ENCODE measurements around the gene BANK1. TPM values are rescaled to one million over a fixed set of nuclear protein-coding genes. Genes with fewer than 3 reads are reported as not detected.
A peak's percentile ranks its signal among the peaks of the same experiment; 100 is the strongest.

The BANK1 gene, protein sequence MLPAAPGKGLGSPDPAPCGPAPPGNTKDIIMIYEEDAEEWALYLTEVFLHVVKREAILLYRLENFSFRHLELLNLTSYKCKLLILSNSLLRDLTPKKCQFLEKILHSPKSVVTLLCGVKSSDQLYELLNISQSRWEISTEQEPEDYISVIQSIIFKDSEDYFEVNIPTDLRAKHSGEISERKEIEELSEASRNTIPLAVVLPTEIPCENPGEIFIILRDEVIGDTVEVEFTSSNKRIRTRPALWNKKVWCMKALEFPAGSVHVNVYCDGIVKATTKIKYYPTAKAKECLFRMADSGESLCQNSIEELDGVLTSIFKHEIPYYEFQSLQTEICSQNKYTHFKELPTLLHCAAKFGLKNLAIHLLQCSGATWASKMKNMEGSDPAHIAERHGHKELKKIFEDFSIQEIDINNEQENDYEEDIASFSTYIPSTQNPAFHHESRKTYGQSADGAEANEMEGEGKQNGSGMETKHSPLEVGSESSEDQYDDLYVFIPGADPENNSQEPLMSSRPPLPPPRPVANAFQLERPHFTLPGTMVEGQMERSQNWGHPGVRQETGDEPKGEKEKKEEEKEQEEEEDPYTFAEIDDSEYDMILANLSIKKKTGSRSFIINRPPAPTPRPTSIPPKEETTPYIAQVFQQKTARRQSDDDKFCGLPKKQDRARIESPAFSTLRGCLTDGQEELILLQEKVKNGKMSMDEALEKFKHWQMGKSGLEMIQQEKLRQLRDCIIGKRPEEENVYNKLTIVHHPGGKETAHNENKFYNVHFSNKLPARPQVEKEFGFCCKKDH
- 1 to 10 TPM in 1 of 10 donors, under 1 TPM in 6, not detected in 3; 0.08 to 1.1 (median 0.35) TPM for total RNA-seq
- polyA plus RNA-seq: under 1 TPM; 0.29 to 0.43 TPM
- long read RNA-seq, donor 1: 0 reads
- long read RNA-seq, donor 2: 0 reads
- long read RNA-seq, donor 3: 0 reads

DNA sequence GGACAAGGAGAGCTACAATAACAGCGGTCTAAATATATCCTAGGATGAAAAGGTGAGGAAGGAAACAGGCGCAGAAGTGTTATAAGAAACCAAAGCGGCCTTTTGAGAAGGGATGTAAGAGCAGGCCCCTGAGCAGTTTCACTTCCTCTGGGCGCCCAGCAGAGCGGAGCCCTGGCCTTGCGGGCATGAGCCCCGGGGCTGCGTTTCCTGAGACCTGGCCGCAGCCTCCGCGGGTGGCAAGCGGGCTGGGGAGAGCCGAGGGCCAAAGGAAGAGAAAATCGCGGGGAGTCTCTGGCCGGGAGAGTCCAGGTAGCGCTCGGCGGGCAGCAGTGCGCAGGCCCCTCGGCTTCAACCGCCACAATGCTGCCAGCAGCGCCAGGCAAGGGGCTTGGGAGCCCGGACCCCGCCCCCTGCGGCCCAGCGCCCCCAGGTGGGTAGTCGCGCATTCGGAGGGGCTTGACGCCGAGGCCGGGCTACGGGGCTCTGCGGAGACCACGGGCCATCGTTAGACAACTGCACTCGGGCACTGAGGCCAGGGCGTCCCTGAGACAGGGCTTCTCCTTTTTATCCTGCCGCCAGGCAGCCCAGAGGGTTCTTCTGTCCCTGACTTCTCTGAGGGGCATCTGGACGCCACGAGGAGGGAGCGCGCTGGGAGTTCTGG, at the start of gene BANK1:
TSS of gene BANK1 (plus strand) at position 210 of the 661 bp plus-strand sequence. CDS start at position 361, 151 bp downstream.
- peak; percentile 6 to 25 for DNase-seq
- intact Hi-C loops (cut with DNase I): no loop called here
- H3K9me3 ChIP-seq: peaks cover 0 to 7% (median 0%) of the 10 kb centered on the region in 11 donors
- peak within 1 kb of the TSS; percentile 27 to 66 (median 50) for H3K4me3 ChIP-seq
- H3K36me3 ChIP-seq: no peaks in the 10 kb centered on the region
- peaks cover 0 to 19% (median 5%) of the 10 kb centered on the region in 9 donors for H3K4me1 ChIP-seq
- ATAC-seq: peak; percentile 40 to 74 (median 53)
- H3K27ac ChIP-seq: peak within 1 kb of the TSS in 1 of 10 donors; percentile 78
- WGBS, 2 donors: 4 to 6% methylated on average over 44 of the region's 44 CpGs
- H3K27me3 ChIP-seq: peaks cover 0 to 30% (median 13%) of the 10 kb centered on the region in 7 donors
- TF ChIP-seq, protein P1, sequence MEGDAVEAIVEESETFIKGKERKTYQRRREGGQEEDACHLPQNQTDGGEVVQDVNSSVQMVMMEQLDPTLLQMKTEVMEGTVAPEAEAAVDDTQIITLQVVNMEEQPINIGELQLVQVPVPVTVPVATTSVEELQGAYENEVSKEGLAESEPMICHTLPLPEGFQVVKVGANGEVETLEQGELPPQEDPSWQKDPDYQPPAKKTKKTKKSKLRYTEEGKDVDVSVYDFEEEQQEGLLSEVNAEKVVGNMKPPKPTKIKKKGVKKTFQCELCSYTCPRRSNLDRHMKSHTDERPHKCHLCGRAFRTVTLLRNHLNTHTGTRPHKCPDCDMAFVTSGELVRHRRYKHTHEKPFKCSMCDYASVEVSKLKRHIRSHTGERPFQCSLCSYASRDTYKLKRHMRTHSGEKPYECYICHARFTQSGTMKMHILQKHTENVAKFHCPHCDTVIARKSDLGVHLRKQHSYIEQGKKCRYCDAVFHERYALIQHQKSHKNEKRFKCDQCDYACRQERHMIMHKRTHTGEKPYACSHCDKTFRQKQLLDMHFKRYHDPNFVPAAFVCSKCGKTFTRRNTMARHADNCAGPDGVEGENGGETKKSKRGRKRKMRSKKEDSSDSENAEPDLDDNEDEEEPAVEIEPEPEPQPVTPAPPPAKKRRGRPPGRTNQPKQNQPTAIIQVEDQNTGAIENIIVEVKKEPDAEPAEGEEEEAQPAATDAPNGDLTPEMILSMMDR (IDR thresholded peaks at IDR 0.05): peak in 3 of 9 donors; percentile 6 to 19 (median 14)

DNA sequence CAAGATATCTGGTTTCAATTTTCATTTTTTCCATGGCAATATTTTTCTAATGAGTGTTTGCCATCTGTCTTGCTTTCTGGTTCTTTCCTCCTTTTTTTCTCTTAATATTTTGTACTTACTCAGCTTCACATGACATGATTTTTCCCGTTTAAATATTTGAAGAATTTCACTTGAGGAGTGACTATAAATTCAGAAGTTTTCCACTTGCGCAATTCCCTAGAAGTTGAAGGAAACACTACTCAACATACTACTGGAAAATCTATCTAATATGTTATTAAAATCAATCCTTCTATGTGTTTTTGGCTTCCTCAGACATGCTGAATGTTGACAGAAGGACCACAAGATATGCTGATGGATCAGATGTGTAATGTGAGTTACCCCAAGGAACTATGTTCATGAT, 36.8 kb upstream of the BANK1 start:
- no peak for ATAC-seq
- 67 to 70% methylated on average over 2 of the region's 2 CpGs for whole genome bisulfite sequencing, 2 donors
- Histone ChIP-seq H3K27ac (no peak overlapping the region), H3K4me3 (no peak overlapping the region), H3K4me1 (no peaks in the 10 kb centered on the region), H3K36me3 (no peaks in the 10 kb centered on the region), H3K27me3 (no peaks in the 10 kb centered on the region), H3K9me3 (peaks cover 0 to 6% (median 0%) of the 10 kb centered on the region in 11 donors)
- TF ChIP-seq, protein P1 (IDR thresholded peaks at IDR 0.05): no peak
- DNase-seq: no peak
- intact Hi-C loops (cut with DNase I): no loop called here

DNA sequence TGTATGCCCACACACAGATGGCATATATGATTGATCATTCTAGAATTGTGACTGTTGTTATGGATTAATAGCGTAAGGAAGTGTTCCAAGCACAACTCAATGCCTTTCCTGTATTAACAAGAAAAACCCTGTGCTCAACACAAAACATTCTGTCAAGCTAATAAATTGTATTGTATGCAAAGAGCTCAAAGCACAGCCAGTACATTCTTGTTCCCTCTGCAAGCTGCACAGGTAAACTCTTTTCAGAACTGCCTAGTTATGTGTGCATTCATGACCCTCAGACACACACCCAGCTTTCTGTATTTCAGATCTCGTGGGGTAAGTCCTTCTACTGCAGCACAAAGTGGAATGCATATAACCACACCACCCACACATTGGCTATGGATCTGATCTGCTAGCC, 34.3 kb upstream of the BANK1 start:
- TF ChIP-seq, protein P1 (IDR thresholded peaks at IDR 0.05): no peak
- no peak for ATAC-seq

DNA sequence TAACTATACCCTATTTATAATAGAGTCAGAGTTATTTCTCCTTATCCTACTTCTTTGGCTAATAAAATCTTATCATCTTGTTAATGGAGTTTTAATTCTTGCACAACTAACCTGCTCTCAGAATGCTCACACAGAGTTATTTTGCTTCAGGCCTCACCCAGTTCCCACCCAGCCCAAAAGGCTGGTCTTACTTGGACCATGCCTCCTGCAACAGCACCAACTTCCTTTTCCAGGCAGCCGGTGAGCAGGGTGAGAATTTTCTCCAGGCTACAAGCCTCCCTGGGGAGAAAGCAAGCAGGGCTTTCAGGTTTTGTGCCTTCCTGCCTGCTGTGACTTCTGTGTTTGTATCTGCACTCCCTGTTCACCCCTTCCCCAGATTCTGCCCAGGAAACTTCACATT, 29.1 kb upstream of the BANK1 start:
- Histone ChIP-seq H3K9me3 (peaks cover 0 to 11% (median 0%) of the 10 kb centered on the region in 11 donors), H3K27me3 (no peaks in the 10 kb centered on the region), H3K4me3 (no peak overlapping the region), H3K36me3 (no peaks in the 10 kb centered on the region), H3K4me1 (no peaks in the 10 kb centered on the region), H3K27ac (no peak overlapping the region)
- WGBS, 2 donors: 19 to 29% methylated on average over 1 of the region's 1 CpG
- intact Hi-C loops (cut with DNase I): no loop called here
- TF ChIP-seq, protein P1 (IDR thresholded peaks at IDR 0.05): no peak
- no peak for DNase-seq
- ATAC-seq: peak in 1 of 8 donors; percentile 41

More for the DNA sequence above, 34.3 kb upstream of the BANK1 start:
- no peaks in the 10 kb centered on the region for H3K36me3 ChIP-seq
- DNase-seq: no peak
- H3K4me3 ChIP-seq: no peak overlapping the region
- H3K9me3 ChIP-seq: peaks cover 0 to 6% (median 0%) of the 10 kb centered on the region in 11 donors
- no peaks in the 10 kb centered on the region for H3K4me1 ChIP-seq
- no peak overlapping the region for H3K27ac ChIP-seq
- no peaks in the 10 kb centered on the region for H3K27me3 ChIP-seq
- WGBS, 2 donors: 46 to 51% methylated on average over 2 of the region's 2 CpGs
- intact Hi-C loops (cut with DNase I): no loop called here
